A172 (cell line): ENCODE measurements around the gene UBE2V1. TPM values are rescaled to one million over a fixed set of nuclear protein-coding genes. Genes with fewer than 3 reads are reported as not detected.
A peak's percentile ranks its signal among the peaks of the same experiment; 100 is the strongest.
"Not testable (repeated sequence)": the region's sequence is repeated elsewhere in the genome, so short reads cannot be mapped to it uniquely, and the experiment has no call there.

Experiments
- DNase-seq: peaks from one replicate; pipeline ENCODE4 v3.0.0-alpha.2; 2015; ENCODE audit warnings: low spot score
- total RNA-seq: library from RNA; depleted of rRNA; stranded (reverse); fragments of >200 nt; shearing (Covaris generic); gene quantifications from 2 replicates; pipeline ENCODE4 v1.2.3, GENCODE V29; 2014; rRNA removed

UBE2V1 gene
- 58.9 and 59.1 TPM in 2 replicates for total RNA-seq

GRCh38 chr20:50112512-50113419 is at the start of gene UBE2V1:
Gene UBE2V1 (minus strand): TSS chr20:50113150. CDS start chr20:50113128, 22 bp downstream.
- DNase-seq: peak; percentile 66

- not testable (repeated sequence) for DNase-seq
Measured at GRCh38 chr20:50161494-50161893, 48.5 kb upstream of the UBE2V1 start.

DNA sequence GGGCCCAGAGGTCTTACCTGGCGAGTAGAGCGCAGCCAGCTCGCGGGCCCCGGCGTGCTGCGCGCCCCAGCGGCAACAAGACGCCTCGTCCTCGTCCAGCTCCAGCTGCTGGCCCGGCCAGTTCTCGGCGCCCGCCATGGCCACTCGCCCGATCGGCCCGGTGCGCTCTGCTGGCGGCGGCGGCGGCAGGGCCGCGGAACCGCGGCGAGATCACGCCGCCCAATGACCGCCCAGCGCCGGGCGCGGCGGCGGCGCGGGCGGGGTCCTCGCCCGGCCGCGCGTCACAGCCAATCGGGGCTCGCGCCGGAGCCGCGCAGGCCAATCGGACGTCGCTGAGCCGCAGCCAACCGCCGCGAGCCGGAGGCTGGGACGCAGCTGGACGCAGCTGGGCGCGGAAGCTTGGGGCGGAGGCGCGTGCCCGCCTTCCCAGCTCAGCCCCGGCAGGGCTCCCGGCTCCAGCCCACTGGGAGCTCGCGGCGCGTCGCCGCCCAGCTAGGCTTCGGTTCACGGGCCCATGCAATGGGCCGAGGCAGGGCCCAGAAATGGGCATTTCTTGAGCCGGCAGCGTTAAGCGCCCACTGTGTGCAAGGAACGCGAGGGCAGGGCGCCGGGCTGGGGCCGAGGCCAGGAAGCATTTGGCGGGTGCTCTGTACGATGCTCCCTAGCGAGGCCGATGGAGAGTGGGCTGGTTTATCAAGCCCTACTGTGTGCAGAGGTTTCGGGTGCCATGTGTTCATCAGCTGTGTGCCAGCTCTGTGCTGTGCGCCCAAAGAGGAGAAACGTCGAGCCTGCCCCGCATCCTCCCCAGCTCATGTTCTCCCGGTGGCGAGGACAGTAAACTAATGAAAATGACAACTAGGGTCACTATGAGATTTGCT is 40.8 kb upstream of the UBE2V1 start, which contains the start of gene PEDS1:
Gene PEDS1 (minus strand): TSS at position 224 of the 878 bp plus-strand sequence. CDS start 86 bp downstream, at position 138.
- peak; percentile 71 for DNase-seq

DNA sequence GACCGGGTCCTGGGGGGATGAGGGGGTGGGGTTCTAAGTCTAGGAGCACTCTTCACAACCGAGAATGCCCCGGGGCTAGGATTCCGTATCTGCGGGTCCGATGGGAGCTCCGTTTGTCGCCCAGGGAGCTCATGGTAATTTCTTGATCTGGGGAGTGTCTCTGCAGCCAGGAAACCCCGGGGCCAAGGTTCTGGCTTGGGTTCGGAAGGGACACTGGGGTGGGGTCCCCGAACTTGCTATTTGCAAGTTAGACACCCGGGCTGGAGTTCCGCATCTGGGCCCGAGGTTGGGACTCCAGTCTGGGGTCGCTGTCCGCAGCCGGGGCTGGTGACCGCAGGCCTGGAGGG is 40.2 kb upstream of the UBE2V1 start:
- DNase-seq: no peak

GRCh38 chr20:50152394-50153152 is 39.6 kb upstream of the UBE2V1 start:
- no peak for DNase-seq

GRCh38 chr20:50151034-50151743 is 38.2 kb upstream of the UBE2V1 start:
- DNase-seq: no peak

DNA sequence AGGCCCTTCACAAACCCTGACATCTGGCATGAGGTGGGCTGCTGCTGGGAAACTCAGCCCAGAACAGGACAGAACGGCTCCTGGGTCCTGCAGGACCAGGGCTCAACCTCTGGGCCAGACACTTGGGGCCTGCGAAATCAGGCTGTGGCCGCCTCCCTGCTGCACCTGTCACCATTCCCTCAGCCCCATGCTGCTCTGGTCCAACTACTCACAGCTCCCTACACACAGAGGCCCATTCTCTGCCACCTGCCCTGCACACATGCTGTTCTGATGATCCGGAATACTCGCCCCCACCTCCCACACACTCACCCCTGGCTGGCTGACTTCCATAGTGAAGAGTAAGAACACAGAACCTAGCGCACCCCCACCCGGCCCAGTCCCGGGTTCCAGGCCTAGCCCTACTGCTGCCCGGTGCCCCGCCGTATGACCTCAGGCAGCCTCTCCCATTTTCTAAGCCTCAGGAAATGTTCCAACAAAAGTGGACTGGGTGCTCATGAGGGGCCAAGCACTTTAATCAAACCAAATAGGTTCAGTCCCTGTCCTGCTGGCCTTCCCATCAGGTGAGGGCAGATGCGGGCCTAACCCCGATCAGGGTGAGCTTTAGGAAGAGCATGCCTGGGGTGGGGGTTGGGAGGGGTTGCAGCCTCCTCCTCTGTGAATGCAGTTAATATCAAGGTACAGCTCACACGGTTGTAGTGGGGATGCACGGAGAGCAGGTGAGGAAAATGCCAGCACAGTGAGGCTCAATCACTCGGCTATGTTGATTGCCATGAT is 36.7 kb upstream of the UBE2V1 start:
- DNase-seq: no peak

DNA sequence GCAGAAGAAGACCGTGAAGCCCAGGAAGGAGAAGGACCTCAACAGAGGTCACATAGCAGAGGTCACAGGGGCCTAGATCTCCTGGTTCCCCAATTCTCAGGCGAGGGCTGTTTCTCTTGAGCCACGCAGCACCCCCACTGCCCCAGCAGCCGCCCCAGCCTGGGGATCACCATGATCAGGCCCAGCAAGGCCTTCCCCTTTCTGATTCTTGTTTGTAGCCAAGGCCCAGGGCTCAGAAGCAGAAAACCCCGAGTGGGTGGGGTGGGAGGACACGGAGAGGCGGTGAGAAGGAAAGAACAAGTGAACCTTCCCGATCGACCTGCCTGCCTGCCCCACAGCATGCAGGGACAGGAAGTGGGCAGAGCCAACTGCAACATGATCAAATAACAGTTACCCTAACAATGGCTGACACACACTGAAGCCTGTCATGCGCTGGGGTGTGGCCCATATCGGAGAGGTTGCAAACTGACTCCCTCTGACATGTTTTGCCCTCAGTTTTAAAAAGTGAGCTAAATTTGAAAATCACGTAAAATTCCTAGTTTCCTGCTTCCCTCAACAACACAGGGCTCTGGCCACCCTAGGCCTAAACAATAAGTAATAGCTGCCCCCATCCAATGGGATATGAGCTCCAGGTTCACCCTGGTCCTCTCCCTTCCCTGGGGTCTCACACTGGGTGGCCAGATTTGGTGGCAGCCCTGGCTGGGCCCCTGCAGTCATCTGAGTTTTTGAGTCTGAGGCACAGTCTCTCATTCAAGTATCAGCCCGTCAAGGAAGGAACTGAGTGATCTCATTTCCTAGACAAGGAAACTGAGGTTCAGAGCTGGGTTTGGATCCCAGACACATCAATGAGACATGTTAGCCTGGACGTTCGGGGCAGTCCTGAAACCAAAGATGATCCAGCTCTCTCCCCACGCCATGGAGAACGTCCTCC is 34.0 kb upstream of the UBE2V1 start:
- DNase-seq: peak; percentile 60

DNA sequence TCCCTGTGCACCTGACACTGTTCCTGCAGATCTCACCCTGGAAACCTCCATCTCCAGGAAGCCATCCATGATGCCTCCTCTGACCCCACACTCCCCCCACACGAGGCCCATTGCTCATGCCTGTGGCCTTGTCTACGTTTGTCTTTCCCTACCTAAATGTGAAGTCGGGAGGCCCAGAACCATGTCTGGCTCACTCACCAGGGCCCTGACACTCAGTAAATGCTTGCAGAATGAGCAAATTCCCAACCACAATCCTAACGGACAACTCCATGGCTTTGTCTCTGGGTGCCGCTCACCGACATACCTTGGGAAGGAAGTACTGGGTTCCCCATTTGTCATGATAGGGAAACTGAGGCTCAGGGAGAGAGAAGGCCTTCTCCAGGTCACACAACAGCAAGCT is 33.3 kb upstream of the UBE2V1 start:
- DNase-seq: no peak

DNA sequence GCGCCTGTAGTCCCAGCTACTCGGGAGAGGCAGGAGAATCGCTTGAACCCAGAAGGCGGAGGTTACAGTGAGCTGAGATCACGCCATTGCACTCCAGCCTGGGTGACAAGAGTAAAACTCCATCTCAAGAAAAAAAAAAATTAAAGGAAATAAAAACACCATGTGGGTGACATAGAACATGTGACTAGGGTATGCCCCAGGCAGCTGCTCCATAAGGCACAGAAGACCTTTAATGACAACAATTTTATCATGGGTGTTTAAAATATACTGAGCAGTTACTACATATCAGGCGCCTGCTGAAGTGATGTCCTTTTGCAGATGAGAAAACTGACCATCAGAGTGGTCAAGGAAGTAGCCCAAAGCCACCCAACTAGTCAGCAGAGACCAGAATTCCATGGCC is 32.6 kb upstream of the UBE2V1 start:
- no peak for DNase-seq

- peak; percentile 78 for DNase-seq
Measured at GRCh38 chr20:50144362-50144761, 31.4 kb upstream of the UBE2V1 start.

GRCh38 chr20:50142812-50143211 is 29.9 kb upstream of the UBE2V1 start:
- DNase-seq: no peak

DNA sequence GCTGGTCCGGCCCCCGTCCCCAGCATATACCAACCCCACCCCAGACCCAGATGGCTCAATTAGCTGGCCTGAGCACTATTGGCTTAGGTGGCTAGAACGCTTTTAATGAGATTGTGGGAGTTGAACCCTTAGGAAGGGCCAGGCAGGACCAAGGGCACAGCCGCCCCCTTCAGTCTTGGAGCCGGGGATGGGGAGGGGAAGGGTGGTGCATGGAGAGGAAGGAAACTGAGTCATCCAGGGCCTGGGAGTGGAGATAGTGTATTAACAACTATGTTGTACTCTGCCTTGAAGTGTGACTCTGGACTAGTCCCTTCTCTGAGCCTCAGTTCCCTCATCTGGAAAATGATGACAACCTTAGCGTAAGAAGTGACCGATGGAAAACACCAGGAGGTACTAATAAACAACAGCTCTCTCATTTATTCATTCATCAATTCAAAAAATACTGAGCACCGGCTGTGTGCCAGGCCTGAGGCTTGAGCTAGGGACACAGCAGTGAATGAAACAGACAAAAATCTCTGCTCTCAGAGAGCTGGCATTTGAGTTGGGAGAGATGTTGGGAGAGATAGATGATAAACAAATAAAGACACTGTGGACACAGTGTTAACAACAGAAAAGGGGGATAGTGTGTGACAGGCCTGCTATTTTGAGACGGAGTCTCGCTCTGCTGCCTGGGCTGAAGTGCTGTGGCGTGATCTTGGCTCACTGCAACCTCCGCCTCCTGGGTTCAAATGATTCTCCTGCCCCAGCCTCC is 29.0 kb upstream of the UBE2V1 start:
- DNase-seq: no peak

GRCh38 chr20:50141018-50141675 is 28.2 kb upstream of the UBE2V1 start:
- no peak for DNase-seq

DNA sequence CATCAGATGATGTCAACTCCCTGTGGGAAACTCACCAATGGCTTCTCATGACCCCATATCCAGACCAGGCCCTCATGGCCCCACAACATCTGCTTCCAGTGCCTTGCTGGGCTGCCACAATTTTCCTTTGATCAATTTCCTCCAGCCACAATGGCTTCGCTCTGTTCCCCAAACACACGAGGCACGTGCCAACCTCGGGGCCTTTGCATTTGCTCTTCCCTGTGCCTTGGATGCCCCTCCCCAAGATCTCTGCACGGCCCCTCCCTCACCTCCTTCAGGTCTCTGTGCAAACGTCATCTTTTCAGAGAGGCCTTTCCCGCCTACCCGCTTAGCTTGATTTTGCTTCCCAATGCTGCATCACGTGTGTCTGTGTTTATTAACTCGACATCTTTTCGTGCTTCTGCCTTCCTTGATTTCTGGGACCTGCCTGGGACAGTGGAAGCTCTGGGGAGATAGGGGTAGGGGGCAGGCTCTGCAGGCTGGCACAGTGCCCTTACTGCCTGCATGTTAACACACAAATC is 27.4 kb upstream of the UBE2V1 start:
- no peak for DNase-seq

- peak; percentile 90 for DNase-seq
Measured at GRCh38 chr20:50138479-50139393, 25.8 kb upstream of the UBE2V1 start.

- no peak for DNase-seq
Measured at GRCh38 chr20:50138120-50138478, 25.1 kb upstream of the UBE2V1 start.
